Measurements from ENCODE around the gene NOS3.

Gene NOS3

DNA sequence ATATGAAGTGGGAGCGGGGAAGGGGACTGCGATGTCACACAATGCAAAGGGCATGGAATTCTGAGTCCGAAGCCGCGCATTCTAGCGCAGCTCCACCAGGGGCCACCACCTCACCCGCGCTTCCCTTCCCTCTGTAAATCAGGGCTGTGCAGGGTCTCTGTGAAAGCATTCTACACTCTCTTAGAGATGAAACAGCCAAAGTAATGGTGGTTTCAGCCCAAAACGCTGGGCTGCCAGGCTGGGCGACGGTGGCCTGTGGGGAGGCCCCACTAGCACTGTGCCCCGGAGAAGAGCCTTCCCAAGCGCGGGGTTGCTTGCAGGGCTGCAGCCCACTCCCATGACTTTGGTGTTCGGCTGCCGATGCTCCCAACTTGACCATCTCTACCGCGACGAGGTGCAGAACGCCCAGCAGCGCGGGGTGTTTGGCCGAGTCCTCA is 22.1 kb downstream of the NOS3 start:
- no peak overlapping the region for H3K27ac ChIP-seq
- TF ChIP-seq, protein P1, sequence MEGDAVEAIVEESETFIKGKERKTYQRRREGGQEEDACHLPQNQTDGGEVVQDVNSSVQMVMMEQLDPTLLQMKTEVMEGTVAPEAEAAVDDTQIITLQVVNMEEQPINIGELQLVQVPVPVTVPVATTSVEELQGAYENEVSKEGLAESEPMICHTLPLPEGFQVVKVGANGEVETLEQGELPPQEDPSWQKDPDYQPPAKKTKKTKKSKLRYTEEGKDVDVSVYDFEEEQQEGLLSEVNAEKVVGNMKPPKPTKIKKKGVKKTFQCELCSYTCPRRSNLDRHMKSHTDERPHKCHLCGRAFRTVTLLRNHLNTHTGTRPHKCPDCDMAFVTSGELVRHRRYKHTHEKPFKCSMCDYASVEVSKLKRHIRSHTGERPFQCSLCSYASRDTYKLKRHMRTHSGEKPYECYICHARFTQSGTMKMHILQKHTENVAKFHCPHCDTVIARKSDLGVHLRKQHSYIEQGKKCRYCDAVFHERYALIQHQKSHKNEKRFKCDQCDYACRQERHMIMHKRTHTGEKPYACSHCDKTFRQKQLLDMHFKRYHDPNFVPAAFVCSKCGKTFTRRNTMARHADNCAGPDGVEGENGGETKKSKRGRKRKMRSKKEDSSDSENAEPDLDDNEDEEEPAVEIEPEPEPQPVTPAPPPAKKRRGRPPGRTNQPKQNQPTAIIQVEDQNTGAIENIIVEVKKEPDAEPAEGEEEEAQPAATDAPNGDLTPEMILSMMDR (conservative IDR thresholded peaks at IDR 0.05) = peak; percentile 66

DNA sequence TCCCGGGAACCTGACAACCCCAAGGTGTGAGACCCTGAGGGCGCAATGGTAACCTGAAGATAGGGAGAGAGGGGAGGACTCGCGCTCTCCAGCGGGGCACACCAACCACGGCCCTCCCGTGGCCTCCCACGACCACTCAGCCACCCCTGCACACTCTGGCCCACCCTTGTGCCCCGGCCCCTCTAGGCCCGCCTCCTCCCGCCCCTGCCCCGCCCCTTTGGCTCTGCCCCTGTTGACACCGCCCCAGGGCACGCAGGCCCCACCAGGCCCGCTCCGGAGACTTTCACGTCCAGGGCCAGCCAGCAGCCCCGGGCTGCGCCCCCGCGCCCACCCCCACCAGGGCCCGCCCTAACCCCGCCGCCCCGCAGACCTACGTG is 22.5 kb downstream of the NOS3 start:
- H3K27ac ChIP-seq = no peak overlapping the region
- TF ChIP-seq, protein P1 (conservative IDR thresholded peaks at IDR 0.05) = no peak

DNA sequence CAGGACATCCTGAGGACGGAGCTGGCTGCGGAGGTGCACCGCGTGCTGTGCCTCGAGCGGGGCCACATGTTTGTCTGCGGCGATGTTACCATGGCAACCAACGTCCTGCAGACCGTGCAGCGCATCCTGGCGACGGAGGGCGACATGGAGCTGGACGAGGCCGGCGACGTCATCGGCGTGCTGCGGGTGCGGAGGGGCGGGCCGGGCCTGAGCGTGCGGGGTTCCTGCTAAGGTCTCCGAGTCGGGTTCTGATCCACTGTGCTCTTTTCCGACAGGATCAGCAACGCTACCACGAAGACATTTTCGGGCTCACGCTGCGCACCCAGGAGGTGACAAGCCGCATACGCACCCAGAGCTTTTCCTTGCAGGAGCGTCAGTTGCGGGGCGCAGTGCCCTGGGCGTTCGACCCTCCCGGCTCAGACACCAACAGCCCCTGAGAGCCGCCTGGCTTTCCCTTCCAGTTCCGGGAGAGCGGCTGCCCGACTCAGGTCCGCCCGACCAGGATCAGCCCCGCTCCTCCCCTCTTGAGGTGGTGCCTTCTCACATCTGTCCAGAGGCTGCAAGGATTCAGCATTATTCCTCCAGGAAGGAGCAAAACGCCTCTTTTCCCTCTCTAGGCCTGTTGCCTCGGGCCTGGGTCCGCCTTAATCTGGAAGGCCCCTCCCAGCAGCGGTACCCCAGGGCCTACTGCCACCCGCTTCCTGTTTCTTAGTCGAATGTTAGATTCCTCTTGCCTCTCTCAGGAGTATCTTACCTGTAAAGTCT is 23.1 kb downstream of the NOS3 start:
- TF ChIP-seq, protein P1 (conservative IDR thresholded peaks at IDR 0.05) = no peak
- H3K27ac ChIP-seq = no peak overlapping the region

DNA sequence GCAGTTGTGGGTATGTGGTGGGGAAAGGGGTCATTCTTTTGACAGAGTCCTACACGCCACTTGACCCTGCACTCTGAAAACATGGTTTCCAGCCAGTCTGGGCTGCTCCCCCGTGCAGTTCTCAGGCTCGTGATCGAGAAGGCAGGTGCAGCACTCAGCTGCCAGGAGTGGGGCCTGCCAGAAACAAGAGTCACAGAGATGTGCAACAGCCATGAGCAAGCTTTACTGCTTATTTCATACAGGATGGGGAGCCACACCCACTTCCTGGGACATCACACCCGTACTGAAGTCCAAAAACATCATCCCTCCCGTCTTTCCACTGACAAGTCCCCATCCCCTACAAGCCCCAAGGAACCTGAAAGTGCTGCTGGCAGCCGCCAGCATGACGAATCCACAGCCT is 24.1 kb downstream of the NOS3 start:
- no peak overlapping the region for H3K27ac ChIP-seq
- TF ChIP-seq, protein P1 (conservative IDR thresholded peaks at IDR 0.05) = no peak

DNA sequence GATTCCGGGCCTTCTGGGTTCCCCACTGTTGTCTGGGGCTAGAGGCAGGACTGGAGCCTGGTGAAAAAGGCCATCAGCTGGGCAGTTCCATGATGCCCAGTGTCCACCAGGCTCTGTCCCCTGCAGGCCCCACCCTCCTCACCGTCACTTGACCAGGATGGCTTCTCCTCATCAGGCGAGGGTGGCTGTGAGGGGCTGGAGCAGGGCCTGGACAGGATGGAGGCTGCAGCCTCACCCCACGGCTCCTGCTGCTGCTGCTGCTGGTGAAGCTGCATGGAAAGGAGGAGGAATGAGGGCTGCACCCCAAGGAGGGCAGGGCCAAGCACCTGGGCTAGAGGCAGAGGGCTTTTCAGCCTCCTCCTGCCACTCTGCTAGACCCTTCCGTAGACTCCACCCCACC is 25.1 kb downstream of the NOS3 start:
- no peak overlapping the region for H3K27ac ChIP-seq
- TF ChIP-seq, protein P1 (conservative IDR thresholded peaks at IDR 0.05) = no peak

DNA sequence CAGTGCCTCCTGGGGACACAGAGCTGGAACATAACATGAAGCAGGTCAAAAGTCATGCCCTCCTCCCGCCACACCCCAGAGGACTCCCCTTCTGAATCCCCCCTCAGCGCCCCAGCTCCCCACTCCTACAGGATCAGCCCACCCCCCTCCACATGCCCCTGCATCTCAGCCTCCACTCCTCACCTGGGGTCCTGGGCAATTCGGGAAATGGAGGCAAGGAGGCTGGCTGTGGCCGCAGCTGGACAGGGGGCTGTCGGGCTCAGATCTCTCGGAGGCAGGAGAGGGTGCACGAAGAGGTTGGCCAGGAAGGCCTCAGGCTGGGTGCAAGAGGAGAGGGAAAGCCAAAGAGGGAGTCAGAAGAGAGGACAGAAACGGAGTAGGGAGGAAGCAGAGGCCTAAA is 25.7 kb downstream of the NOS3 start:
- TF ChIP-seq, protein P1 (conservative IDR thresholded peaks at IDR 0.05) = no peak
- no peak overlapping the region for H3K27ac ChIP-seq

DNA sequence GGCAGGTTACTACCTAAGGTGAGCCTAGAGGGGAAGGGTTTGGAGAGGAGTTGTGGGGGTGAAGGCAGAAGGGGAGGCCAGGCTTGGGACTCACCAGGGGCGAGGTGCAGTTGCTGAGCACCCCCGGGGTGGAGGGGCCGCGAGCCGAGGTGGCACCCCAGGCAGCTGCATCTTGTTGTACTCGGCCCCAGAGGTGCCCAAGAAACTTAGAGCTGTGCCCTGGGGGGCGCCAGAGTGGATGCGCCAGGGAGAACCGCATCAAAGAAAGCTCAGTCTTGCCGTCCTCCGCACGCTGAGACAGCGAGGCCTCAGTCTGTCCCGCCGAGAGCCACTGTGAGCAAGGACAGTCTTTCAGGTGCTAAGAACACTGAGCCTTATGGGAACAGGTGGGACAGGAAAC is 26.1 kb downstream of the NOS3 start:
- TF ChIP-seq, protein P1 (conservative IDR thresholded peaks at IDR 0.05) = no peak
- no peak overlapping the region for H3K27ac ChIP-seq

Measured in VCaP (cell line).